HG03571 (cell line): ENCODE measurements around the gene PRR22.

Source experiments
- ATAC-seq: cut with Tn5 transposase; IDR thresholded peaks from one replicate; pipeline ENCODE4 v1.9.1; 2021; ENCODE audit not compliant: unreplicated experiment

PRR22 gene

GRCh38 chr19:5814123-5814851 is 29.7 kb upstream of the PRR22 start:
- no peak for ATAC-seq

- no peak for ATAC-seq
Measured at GRCh38 chr19:5811117-5811516, 26.6 kb upstream of the PRR22 start.

DNA sequence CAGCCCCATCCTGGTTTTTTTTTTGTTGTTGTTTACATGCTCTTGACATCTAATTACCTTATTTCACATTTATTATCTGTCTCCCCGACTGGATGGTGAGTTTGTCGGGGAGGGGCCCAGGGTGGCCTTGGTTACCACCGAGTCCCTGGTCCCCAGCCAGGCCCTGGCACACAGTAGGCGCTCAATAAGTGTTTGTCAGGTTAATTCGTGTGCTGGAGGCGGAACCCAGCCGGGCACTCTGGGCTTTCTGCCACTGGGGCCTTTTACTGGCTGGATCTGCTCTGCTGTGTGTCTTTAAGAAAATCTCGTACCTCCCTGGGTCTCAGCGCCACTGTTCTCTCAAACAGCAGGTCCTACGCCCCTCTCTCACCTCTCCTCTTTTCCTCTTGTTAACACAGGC is 24.9 kb upstream of the PRR22 start:
- ATAC-seq, result no peak

GRCh38 chr19:5809053-5809452 is 24.5 kb upstream of the PRR22 start:
- ATAC-seq, result no peak

GRCh38 chr19:5808120-5808816 is 23.7 kb upstream of the PRR22 start:
- no peak for ATAC-seq

- ATAC-seq, result no peak
Measured at GRCh38 chr19:5806905-5807304, 22.4 kb upstream of the PRR22 start.

DNA sequence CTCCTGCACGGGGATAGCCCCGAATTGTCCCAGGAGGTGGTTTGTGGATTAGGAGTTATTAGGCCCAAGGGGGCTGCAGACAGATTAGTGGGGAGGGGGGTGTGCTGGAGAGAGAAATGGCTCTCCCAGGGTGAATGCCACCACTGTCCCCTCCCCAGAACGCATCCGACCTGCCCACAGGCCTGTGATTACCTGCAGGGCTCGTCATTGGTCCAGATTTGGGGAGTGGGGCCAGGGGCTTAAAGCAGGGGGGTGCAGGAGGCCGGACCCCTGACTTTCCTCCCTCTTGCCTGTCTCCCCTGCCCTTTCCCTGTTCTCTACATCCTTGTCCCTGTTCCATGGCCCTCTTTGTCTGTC is 21.6 kb upstream of the PRR22 start:
- no peak for ATAC-seq

GRCh38 chr19:5805462-5806132 is 21.1 kb upstream of the PRR22 start:
- ATAC-seq, result no peak

DNA sequence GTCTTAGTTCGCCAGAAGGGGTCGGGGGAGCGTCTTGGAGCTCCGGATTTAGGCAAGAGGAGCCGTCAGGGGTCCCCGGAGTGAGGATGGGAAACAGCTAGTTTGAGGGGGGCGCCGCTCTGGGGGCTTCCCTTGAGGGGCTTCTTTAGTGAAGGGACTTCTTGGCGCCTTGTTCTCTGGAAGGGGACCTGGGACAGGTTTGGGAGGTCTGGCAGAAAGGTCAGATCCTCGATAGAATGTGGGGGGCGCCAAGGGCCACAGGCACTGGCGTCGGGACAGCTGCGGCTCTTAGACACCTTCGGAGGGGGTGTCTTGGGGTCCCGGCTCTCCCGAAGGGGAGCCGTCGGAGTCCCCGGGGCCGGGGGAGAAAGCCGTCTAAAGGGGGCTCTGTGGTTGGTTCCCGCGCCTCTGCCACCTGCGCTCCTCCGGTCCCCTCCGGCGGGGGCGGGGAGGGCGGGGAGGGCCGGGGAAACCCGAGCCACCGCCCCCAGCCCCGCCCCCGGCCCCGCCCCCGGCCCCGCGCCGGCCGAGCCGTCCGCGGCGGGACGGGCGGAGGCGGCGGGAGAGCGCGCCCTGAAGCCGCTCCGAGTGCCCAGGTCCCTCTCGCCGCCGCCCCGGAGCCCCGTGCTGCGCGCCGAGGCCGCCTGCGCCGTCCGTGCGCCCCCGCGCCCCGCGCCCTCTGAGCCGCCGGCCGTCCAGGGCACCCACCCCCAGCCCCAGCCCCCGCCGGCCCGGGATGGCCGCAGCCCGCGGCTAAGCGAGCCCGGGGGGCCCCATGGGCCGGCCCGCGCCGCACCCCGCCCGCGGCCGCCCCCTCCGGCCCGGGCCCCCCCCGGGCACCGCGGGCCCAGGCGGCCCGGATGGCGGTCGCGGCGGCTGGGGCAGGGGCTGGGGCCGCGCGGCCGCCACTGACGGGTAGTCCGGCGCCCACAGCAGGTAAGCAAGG is 20.2 kb upstream of the PRR22 start, which contains the start of gene NRTN:
Gene NRTN, plus strand, starts transcription at position 552 of the 946 bp plus-strand sequence. CDS start 19,099 bp downstream, outside the sequence.
- ATAC-seq, result no peak

- peak; percentile 49 for ATAC-seq
Measured at GRCh38 chr19:5803752-5804515, 19.4 kb upstream of the PRR22 start.

DNA sequence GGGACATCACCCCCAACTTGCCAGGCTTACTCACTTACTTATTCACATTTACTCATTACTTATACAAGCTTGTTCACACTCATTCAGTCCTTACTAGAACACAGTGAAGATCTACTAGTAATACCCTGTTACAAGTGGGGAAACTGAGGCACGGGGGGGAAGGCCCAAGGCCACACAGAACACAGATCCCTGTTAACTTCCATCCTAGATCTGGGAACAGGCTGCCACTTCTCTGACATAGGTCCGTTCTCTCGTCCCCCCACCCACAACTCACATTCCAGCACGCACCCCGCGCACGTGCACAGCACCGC is 18.9 kb upstream of the PRR22 start:
- no peak for ATAC-seq

GRCh38 chr19:5801796-5802619 is 17.5 kb upstream of the PRR22 start:
- no peak for ATAC-seq

- ATAC-seq, result no peak
Measured at GRCh38 chr19:5800361-5801270, 16.1 kb upstream of the PRR22 start.

GRCh38 chr19:5799247-5800241 is 15.0 kb upstream of the PRR22 start:
- ATAC-seq, result no peak

DNA sequence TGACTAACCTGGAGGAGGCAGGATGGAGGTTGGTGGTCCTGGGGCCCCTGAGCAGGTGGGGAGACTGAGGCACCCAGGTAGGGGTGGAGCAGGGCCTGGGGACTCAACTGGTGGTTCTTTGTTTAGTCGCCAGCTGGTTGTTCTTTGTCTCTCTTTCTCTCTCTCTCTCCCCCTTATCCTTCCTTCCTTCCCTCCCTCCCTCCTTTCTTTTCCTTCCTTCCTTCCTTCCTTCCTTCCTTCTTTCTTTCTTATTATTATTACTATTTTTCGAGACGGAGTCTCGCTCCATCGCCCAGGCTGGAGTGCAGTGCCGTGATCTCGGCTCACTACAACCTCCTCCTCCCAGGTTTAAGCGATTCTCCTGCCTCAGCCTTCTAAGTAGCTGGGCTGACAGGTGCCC is 13.7 kb upstream of the PRR22 start:
- no peak for ATAC-seq

DNA sequence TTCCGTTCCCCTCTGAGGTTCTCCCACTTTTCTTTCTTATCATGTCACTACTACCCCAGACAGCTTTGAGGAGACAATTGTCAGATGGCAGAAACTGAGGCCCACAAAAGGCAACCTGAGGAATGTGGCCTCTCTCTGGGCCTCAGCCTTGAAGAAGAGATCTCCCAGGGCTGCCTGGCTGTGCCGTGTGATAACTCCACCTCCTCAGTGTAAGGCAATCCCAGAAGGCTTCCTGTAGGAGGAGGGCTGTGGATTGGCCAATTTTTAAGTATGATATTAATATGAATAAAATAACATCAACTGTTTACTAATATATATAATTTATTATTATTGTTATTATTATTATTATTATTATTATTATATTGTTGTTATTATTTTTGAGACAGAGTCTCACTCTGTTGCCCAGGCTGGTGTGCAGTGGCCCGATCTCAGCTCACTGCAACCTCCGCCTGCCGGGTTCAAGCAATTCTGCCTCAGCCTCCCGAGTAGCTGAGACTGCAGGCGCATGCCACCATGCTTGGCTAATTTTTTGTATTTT is 10.9 kb upstream of the PRR22 start:
- ATAC-seq, result no peak

- no peak for ATAC-seq
Measured at GRCh38 chr19:5793188-5793587, 8.6 kb upstream of the PRR22 start.
